Measurements from ENCODE around the gene TAS2R5.
"Not testable (repeated sequence)": the region's sequence is repeated elsewhere in the genome, so short reads cannot be mapped to it uniquely, and the experiment has no call there.

Gene TAS2R5

DNA sequence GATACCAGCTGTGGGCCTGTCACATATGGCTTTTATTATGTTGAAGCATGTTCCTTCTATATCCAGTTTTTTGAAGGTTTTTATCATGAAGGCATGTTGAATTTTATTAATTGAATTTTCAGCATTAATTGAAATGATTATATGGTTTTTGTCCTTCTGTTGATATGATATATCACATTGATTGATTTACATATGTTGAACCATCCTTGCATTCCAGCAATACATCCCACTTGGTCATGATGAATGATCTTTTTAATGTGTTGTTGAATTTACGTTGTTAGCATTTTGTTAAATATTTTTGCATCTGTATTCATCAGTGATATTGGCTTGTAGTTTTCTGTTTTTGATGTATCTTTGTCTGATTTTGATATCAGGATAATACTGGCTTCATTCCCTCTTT is 30.1 kb downstream of the TAS2R5 start:
- H3K4me3 ChIP-seq (ENCODE audit: low read depth, low read length), result no peak overlapping the region
- no peak for DNase-seq (ENCODE audit: low read depth)
- TF ChIP-seq, protein P1, sequence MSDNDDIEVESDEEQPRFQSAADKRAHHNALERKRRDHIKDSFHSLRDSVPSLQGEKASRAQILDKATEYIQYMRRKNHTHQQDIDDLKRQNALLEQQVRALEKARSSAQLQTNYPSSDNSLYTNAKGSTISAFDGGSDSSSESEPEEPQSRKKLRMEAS (IDR thresholded peaks at IDR 0.05; ENCODE audit: low read depth, low read length), result no peak
- TF ChIP-seq MYC (IDR thresholded peaks at IDR 0.05; ENCODE audit: low read depth, low read length) (no peak), POLR2A (IDR thresholded peaks at IDR 0.05; ENCODE audit: extremely low read depth, insufficient read length) (no peak), CTCF (IDR thresholded peaks at IDR 0.05; ENCODE audit: low read depth, low read length) (no peak)

- not testable (repeated sequence) for DNase-seq (ENCODE audit: low read depth); H3K4me3 ChIP-seq (ENCODE audit: low read depth, low read length)
These were observed 32.4 kb downstream of the TAS2R5 start for GRCh38 chr7:141822432-141822831.

DNA sequence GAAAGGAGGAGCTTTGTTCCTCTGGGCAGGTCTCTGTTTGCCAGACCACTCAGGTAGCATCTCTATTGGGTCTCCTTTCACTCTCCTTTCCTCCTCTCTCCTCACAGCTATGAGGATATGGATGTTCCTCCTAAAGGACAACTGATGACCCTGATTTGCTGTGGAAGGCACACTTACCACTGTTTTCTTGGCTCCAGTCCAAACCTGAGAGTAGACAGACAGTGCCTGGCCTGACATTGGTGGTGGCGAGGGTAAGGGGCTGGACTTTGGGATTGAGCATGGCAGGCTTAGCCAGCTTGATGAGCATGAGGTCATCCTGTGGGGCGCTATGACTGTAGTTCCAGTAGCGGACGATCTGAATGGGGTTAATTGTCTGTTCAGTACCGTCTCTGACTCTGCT is 47.7 kb downstream of the TAS2R5 start:
- no peak for DNase-seq (ENCODE audit: low read depth)
- H3K4me3 ChIP-seq (ENCODE audit: low read depth, low read length), result no peak overlapping the region
- TF ChIP-seq, protein P1 (IDR thresholded peaks at IDR 0.05; ENCODE audit: low read depth, low read length), result no peak
- TF ChIP-seq POLR2A (IDR thresholded peaks at IDR 0.05; ENCODE audit: extremely low read depth, insufficient read length) (no peak), MYC (IDR thresholded peaks at IDR 0.05; ENCODE audit: low read depth, low read length) (no peak), CTCF (IDR thresholded peaks at IDR 0.05; ENCODE audit: low read depth, low read length) (no peak)

- DNase-seq (ENCODE audit: low read depth), result no peak
- no peak overlapping the region for H3K4me3 ChIP-seq (ENCODE audit: low read depth, low read length)
- TF ChIP-seq MYC (IDR thresholded peaks at IDR 0.05; ENCODE audit: low read depth, low read length) (no peak), POLR2A (IDR thresholded peaks at IDR 0.05; ENCODE audit: extremely low read depth, insufficient read length) (no peak), CTCF (IDR thresholded peaks at IDR 0.05; ENCODE audit: low read depth, low read length) (no peak)
- TF ChIP-seq, protein P1 (IDR thresholded peaks at IDR 0.05; ENCODE audit: low read depth, low read length), result no peak
These were observed 48.6 kb downstream of the TAS2R5 start for GRCh38 chr7:141838581-141838980.

DNA sequence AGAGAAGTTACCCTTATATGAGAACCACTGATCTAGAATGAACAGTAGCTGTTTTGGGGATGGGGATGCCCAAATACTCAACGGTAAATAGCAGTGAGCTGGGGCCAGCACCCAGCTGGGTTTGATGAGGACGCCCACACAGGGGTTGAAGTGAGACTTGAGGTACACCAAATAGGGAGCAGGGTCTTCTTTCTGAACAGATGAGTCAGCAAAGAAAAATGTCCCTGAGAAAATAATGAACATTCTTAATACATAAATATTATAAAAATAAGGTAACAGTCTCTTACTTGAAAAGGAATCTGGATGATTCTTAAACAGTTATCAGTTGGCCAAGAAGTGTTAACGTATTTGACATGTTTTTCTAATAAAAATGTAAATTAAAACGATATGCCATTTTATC is 49.2 kb downstream of the TAS2R5 start:
- TF ChIP-seq CTCF (IDR thresholded peaks at IDR 0.05; ENCODE audit: low read depth, low read length), result no peak
- TF ChIP-seq MYC (IDR thresholded peaks at IDR 0.05; ENCODE audit: low read depth, low read length), result no peak
- TF ChIP-seq POLR2A (IDR thresholded peaks at IDR 0.05; ENCODE audit: extremely low read depth, insufficient read length), result no peak
- TF ChIP-seq, protein P1 (IDR thresholded peaks at IDR 0.05; ENCODE audit: low read depth, low read length), result no peak
- DNase-seq (ENCODE audit: low read depth), result no peak

DNA sequence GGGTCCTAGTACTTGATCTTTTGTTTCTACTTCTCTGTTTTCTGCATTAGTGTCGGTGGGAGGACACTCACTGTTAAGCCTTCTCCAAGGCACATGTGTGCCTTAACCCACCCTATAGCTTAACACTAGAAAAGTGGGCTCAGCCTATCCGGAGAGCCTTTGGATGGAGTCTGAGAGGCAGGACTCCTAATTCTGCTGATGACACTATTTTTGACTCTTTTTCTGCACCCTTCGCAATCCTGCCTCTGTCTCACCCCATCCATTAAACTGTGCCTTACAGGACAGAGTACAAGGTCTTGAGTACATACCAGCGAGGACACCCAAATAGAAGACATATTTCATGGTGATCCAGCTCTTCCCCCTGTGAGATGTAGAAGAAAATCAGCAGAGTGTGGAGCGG is 50.7 kb downstream of the TAS2R5 start:
- TF ChIP-seq MYC (IDR thresholded peaks at IDR 0.05; ENCODE audit: low read depth, low read length) (no peak), POLR2A (IDR thresholded peaks at IDR 0.05; ENCODE audit: extremely low read depth, insufficient read length) (no peak), CTCF (IDR thresholded peaks at IDR 0.05; ENCODE audit: low read depth, low read length) (no peak)
- TF ChIP-seq, protein P1 (IDR thresholded peaks at IDR 0.05; ENCODE audit: low read depth, low read length), result no peak
- no peak overlapping the region for H3K4me3 ChIP-seq (ENCODE audit: low read depth, low read length)
- DNase-seq (ENCODE audit: low read depth), result no peak

More for the DNA sequence above, 49.2 kb downstream of the TAS2R5 start:
- no peak overlapping the region for H3K4me3 ChIP-seq (ENCODE audit: low read depth, low read length)
